NT2/D1 (cell line): ENCODE data around the gene GRID2.

Source experiments
- DNase-seq: peaks from one replicate; pipeline ENCODE4 v3.0.0-alpha.2; 2011; ENCODE audit warnings: low read depth, low spot score
- H3K27me3 ChIP-seq: 2 replicates; pipeline ENCODE4 v1.6.0; 2011; ENCODE audit warnings: mild to moderate bottlenecking; ENCODE audit not compliant: insufficient read length, insufficient read depth
- H3K36me3 ChIP-seq: 2 replicates; pipeline ENCODE4 v1.6.1; 2011; ENCODE audit warnings: mild to moderate bottlenecking, low read length, mixed read lengths; ENCODE audit not compliant: insufficient read depth, insufficient read length
- H3K4me1 ChIP-seq: 2 replicates; pipeline ENCODE4 v1.5.1; 2011; ENCODE audit not compliant: insufficient read depth, insufficient read length
- H3K4me3 ChIP-seq: 2 replicates; pipeline ENCODE4 v1.5.1; 2011; ENCODE audit warnings: low read depth; ENCODE audit not compliant: insufficient read length
- H3K9ac ChIP-seq: 2 replicates; pipeline ENCODE4 v1.6.0; 2011; ENCODE audit warnings: low read depth; ENCODE audit not compliant: insufficient read length
- H3K9me3 ChIP-seq: 2 replicates; pipeline ENCODE4 v1.5.1; 2011; ENCODE audit warnings: mild to moderate bottlenecking, low read length; ENCODE audit not compliant: insufficient read depth
- SUZ12 ChIP-seq: IDR thresholded peaks from 2 replicates; pipeline ENCODE4 v1.6.1; 2011; ENCODE audit not compliant: insufficient read length, insufficient read depth; ENCODE audit errors: extremely low read depth
- YY1 ChIP-seq: IDR thresholded peaks from 2 replicates; pipeline ENCODE4 v1.6.1; 2011; ENCODE audit not compliant: insufficient read length, insufficient read depth
- ZNF274 ChIP-seq: IDR thresholded peaks from 2 replicates; pipeline ENCODE4 v1.6.1; 2011; ENCODE audit warnings: mild to moderate bottlenecking, low read depth, low read length

GRID2 gene

DNA sequence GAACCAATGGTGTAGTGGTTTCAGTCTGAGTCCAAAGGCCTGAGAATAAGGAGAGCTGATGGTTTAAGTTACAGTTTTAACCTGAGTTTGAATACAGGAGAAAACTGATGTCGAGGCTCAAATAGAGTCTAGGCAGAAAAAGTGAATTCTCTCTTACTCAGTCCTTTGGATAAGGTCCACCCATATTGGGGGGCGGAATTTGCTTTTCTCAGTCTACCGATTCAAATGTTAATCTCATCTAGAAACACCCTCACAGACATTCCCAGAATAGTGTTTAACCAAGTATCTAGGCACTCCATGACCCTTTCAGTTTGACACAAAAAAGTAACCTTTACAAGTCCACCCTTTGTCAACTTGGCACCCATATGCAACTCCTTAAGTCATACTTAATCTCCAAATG is 216.0 kb downstream of the GRID2 start:
- peak; percentile 22 for DNase-seq
- Histone ChIP-seq H3K36me3 (no peaks in the 10 kb centered on the region), H3K9me3 (no peaks in the 10 kb centered on the region)

GRCh38 chr4:92520563-92520962 is 216.8 kb downstream of the GRID2 start:
- Histone ChIP-seq H3K9ac (no peak overlapping the region), H3K27me3 (no peaks in the 10 kb centered on the region), H3K4me1 (no peaks in the 10 kb centered on the region), H3K36me3 (no peaks in the 10 kb centered on the region), H3K4me3 (no peak overlapping the region), H3K9me3 (no peaks in the 10 kb centered on the region)
- no peak for TF ChIP-seq YY1
- no peak for TF ChIP-seq SUZ12
- TF ChIP-seq ZNF274: no peak
- DNase-seq: peak; percentile 74

More for the DNA sequence above, 216.0 kb downstream of the GRID2 start:
- Histone ChIP-seq H3K4me1 (no peaks in the 10 kb centered on the region), H3K4me3 (no peak overlapping the region), H3K9ac (no peak overlapping the region), H3K27me3 (no peaks in the 10 kb centered on the region)
- TF ChIP-seq YY1 (no peak), SUZ12 (no peak), ZNF274 (no peak)

GRCh38 chr4:92521941-92522340 is 218.2 kb downstream of the GRID2 start:
- no peak overlapping the region for H3K9ac ChIP-seq
- TF ChIP-seq ZNF274: no peak
- TF ChIP-seq SUZ12: no peak
- no peak for TF ChIP-seq YY1

DNA sequence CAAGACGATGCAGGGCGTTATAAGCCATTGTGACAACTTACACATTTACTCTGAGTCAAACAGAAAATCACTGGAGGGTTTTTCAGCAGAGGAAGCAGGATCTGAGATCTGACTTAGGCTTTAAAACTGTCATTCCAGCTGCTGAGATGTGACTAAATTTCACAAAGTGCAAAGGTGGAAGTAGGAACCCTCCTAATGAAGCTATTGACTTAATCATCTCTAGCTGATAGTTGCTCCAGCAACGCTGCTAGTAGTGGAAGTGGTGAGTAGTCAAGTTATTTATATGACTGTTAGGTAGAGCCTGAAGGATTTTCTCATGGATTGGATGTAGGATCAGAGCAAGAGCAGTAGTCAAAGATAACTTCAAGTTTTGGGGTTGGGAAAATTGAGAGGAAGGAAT is 218.6 kb downstream of the GRID2 start:
- Histone ChIP-seq H3K4me1 (no peaks in the 10 kb centered on the region), H3K27me3 (no peaks in the 10 kb centered on the region), H3K4me3 (no peak overlapping the region), H3K9ac (no peak overlapping the region), H3K9me3 (no peaks in the 10 kb centered on the region), H3K36me3 (no peaks in the 10 kb centered on the region)
- no peak for DNase-seq
- TF ChIP-seq SUZ12 (no peak), ZNF274 (no peak), YY1 (no peak)

More at GRCh38 chr4:92521941-92522340, 218.2 kb downstream of the GRID2 start:
- Histone ChIP-seq H3K9me3 (no peaks in the 10 kb centered on the region), H3K36me3 (no peaks in the 10 kb centered on the region), H3K4me3 (no peak overlapping the region), H3K4me1 (no peaks in the 10 kb centered on the region), H3K27me3 (no peaks in the 10 kb centered on the region)
- DNase-seq: no peak

DNA sequence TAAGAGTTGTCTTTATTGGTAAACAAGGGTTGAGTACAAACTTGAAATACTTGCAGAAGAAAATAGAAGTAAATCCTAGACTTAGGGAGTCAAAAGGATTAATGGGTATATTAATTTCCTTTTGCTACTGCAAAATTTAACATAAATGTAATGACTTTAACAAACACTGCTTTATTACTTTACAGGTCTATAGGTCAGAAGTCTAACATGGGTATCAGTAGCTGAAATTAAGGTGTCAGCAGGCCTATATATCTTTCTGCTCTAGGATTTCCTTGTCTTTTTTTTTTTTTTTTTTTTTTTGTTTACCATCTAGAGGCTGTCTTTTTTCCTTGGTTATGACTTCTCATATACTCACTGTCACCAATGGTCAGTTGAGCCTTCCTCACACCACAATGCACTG is 220.4 kb downstream of the GRID2 start:
- H3K4me3 ChIP-seq: no peak overlapping the region
- no peak for DNase-seq
- no peaks in the 10 kb centered on the region for H3K4me1 ChIP-seq
- no peak overlapping the region for H3K9ac ChIP-seq
- no peaks in the 10 kb centered on the region for H3K9me3 ChIP-seq
- H3K27me3 ChIP-seq: no peaks in the 10 kb centered on the region
- no peak for TF ChIP-seq YY1
- TF ChIP-seq ZNF274: no peak
- no peak for TF ChIP-seq SUZ12
- no peaks in the 10 kb centered on the region for H3K36me3 ChIP-seq

DNA sequence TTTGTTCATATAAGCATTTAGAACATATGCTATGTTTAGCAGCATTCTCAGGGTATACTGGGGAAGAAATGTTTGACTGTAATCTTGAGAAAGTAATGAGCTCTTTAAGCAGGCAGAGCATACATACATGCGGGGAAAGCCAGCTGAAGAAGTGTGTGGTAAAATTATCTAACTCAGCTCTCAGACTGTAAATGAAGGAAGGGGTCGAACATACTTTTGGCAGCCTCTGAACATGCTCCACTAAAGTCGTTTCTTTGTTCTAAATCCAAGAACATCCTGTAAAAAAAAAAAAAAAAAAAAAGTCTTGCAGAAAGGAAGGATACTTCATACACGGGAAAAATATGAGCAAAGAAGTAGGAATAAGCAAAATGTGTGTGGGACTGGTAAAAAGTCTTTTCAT is 224.8 kb downstream of the GRID2 start:
- no peaks in the 10 kb centered on the region for H3K36me3 ChIP-seq
- no peaks in the 10 kb centered on the region for H3K4me1 ChIP-seq
- no peaks in the 10 kb centered on the region for H3K9me3 ChIP-seq
- H3K4me3 ChIP-seq: no peak overlapping the region
- H3K27me3 ChIP-seq: no peaks in the 10 kb centered on the region
- no peak for TF ChIP-seq ZNF274
- no peak for TF ChIP-seq SUZ12
- TF ChIP-seq YY1: no peak
- DNase-seq: no peak
- H3K9ac ChIP-seq: no peak overlapping the region

GRCh38 chr4:92529510-92529909 is 225.7 kb downstream of the GRID2 start:
- Histone ChIP-seq H3K9ac (no peak overlapping the region), H3K4me1 (no peaks in the 10 kb centered on the region), H3K27me3 (no peaks in the 10 kb centered on the region), H3K9me3 (no peaks in the 10 kb centered on the region), H3K36me3 (no peaks in the 10 kb centered on the region), H3K4me3 (no peak overlapping the region)
- DNase-seq: no peak
- no peak for TF ChIP-seq YY1
- TF ChIP-seq ZNF274: no peak
- no peak for TF ChIP-seq SUZ12
